Measurements from ENCODE around the gene ZMYND15. TPM values are rescaled to one million over a fixed set of nuclear protein-coding genes. Genes with fewer than 3 reads are reported as not detected.
A peak's percentile ranks its signal among the peaks of the same experiment; 100 is the strongest.

The ZMYND15 gene
- total RNA-seq, 2 donors from 2014 or later, result 0.91 to 7.3 TPM

GRCh38 chr17:4780325-4780955 lies 40.8 kb downstream of the ZMYND15 start:
- no peak overlapping the region for H3K27ac ChIP-seq
- 87% methylated on average over 11 of the region's 11 CpGs for WGBS
- no peaks in the 10 kb centered on the region for H3K9me3 ChIP-seq
- H3K27me3 ChIP-seq (replicated peaks; ENCODE audit: insufficient read depth), result peaks cover 1% of the 10 kb centered on the region
- intact Hi-C loops (cut with DNase I), result no loop called here
- TF ChIP-seq POLR2A (IDR thresholded peaks at IDR 0.05) (no peak), CTCF (IDR thresholded peaks at IDR 0.05) (no peak), POLR2AphosphoS5 (IDR thresholded peaks at IDR 0.05) (no peak)
- no peak for DNase-seq (ENCODE audit: low spot score)
- H3K36me3 ChIP-seq, result no peaks in the 10 kb centered on the region
- no peaks in the 10 kb centered on the region for H3K4me1 ChIP-seq (replicated peaks)
- no peak overlapping the region for H3K4me3 ChIP-seq

DNA sequence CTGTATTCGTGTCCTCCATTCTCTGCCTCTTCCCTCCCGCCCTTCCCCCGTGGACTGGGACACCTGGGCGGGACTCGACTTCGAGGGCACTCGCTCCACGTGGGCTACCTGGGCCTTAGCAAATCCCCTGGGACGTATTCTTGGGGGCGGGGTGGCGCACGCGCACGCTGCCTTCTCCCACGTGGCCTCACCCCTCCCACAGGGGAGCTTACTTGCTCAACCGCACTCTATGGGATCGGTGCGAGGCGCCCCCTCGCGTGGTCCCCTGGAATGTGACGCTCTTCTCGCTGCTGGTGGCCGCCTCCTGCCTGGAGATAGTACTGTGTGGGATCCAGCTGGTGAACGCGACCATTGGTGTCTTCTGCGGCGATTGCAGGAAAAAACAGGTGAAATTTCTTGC lies 43.0 kb downstream of the ZMYND15 start:
- Histone ChIP-seq H3K4me1 (replicated peaks) (peaks cover 4% of the 10 kb centered on the region), H3K27me3 (replicated peaks; ENCODE audit: insufficient read depth) (peaks cover 1% of the 10 kb centered on the region), H3K4me3 (no peak overlapping the region), H3K9me3 (no peaks in the 10 kb centered on the region), H3K27ac (no peak overlapping the region), H3K36me3 (no peaks in the 10 kb centered on the region)
- no peak for DNase-seq (ENCODE audit: low spot score)
- intact Hi-C loops (cut with DNase I), result no loop called here
- TF ChIP-seq CTCF (IDR thresholded peaks at IDR 0.05), result no peak
- TF ChIP-seq POLR2A (IDR thresholded peaks at IDR 0.05), result no peak
- no peak for TF ChIP-seq POLR2AphosphoS5 (IDR thresholded peaks at IDR 0.05)
- WGBS, result 37% methylated on average over 28 of the region's 28 CpGs

DNA sequence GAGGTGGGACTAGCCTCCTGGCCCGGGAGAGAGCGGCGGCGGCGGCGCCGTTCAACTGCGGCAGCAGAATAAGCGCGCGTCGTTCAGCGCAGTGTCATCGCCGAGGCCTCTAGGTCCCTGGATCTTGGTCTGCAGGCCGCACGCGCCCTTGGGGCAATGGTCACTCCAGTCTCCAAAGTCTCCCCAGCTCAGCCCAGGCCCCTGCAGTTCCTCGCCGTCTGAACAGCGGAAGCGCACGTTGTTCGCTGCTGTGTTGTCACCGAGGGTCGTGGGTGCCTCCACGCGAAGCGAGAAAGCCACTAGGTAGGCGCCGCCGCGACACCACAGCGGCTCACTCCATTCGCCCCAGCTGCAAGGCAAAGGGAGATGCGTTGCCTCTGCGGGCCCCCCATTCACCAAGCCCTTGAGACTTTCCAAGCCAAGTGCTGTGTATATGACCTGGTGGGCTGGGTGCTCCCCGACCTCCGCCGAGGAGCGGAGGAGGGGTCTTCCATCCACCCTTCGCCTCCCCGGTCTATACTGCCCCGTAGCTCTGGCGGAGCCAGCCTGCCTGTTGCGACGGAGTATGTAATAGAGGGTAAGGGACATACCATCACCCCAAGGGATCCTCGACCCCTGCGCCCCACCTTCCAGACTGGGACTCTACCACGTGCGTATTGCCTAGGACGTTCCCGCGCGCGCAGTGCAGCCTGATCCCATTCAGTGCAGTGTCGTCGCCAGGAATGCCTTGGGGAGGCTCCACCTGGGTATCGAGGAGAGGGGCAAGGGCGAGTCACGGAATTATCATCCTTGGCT lies 45.9 kb downstream of the ZMYND15 start:
- peaks cover 1% of the 10 kb centered on the region for H3K27me3 ChIP-seq (replicated peaks; ENCODE audit: insufficient read depth)
- peaks cover 4% of the 10 kb centered on the region for H3K4me1 ChIP-seq (replicated peaks)
- H3K4me3 ChIP-seq, result peak overlapping the region; percentile 1 to 3
- no peaks in the 10 kb centered on the region for H3K9me3 ChIP-seq
- no peak for DNase-seq (ENCODE audit: low spot score)
- H3K36me3 ChIP-seq, result no peaks in the 10 kb centered on the region
- TF ChIP-seq POLR2A (IDR thresholded peaks at IDR 0.05), result no peak
- no peak for TF ChIP-seq CTCF (IDR thresholded peaks at IDR 0.05)
- TF ChIP-seq POLR2AphosphoS5 (IDR thresholded peaks at IDR 0.05), result no peak
- intact Hi-C loops (cut with DNase I), result loop anchor here (5.0 kb wide), 2 partner anchors 53 to 102 kb away; partner anchors contain the start of gene MED11
- H3K27ac ChIP-seq, result no peak overlapping the region
- WGBS, result 13% methylated on average over 59 of the region's 61 CpGs

DNA sequence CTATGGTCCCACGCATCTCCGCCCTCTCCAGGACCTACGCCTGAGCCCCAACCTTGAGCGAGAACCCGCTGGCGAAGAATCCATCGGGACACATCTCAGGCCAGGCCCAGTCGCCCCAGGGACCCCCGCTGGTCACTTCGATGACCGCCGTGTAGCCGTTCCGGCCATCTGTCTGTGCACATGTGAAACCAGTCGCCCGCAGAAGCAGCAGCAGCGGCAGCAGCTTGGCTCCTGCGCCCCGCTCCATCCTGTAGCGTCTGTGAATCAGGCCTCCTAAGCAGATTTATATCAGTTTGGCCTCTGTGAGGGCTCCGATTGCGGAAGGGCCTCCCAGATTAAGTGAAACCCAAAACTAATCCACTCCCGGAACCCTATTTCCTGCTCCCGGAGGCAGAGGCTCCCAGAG lies 46.5 kb downstream of the ZMYND15 start, which contains the start of gene VMO1:
Gene VMO1, minus strand, starts transcription at position 259 of the 406 bp plus-strand sequence. Its CDS starts 12 bp downstream, at position 247.
- Histone ChIP-seq H3K4me1 (replicated peaks) (peaks cover 4% of the 10 kb centered on the region), H3K4me3 (peak within 1 kb of the TSS; percentile 1 to 3), H3K36me3 (no peaks in the 10 kb centered on the region), H3K27ac (no peak within 1 kb of the TSS), H3K9me3 (no peaks in the 10 kb centered on the region), H3K27me3 (replicated peaks; ENCODE audit: insufficient read depth) (peaks cover 1% of the 10 kb centered on the region)
- no peak for DNase-seq (ENCODE audit: low spot score)
- 8% methylated on average over 22 of the region's 24 CpGs for WGBS
- intact Hi-C loops (cut with DNase I), result loop anchor here (5.0 kb wide), 2 partner anchors 54 to 101 kb away; partner anchors contain the start of gene MED11
- TF ChIP-seq CTCF (IDR thresholded peaks at IDR 0.05) (no peak), POLR2AphosphoS5 (IDR thresholded peaks at IDR 0.05) (peak; percentile 4)

All from prostate gland (tissue), 2 donors.